GM21367 (cell line): ENCODE data around the gene SEMA3C.

Experiments used
- ATAC-seq: cut with Tn5 transposase; IDR thresholded peaks from one replicate; pipeline ENCODE4 v1.9.1; 2021; ENCODE audit not compliant: unreplicated experiment

SEMA3C gene

DNA sequence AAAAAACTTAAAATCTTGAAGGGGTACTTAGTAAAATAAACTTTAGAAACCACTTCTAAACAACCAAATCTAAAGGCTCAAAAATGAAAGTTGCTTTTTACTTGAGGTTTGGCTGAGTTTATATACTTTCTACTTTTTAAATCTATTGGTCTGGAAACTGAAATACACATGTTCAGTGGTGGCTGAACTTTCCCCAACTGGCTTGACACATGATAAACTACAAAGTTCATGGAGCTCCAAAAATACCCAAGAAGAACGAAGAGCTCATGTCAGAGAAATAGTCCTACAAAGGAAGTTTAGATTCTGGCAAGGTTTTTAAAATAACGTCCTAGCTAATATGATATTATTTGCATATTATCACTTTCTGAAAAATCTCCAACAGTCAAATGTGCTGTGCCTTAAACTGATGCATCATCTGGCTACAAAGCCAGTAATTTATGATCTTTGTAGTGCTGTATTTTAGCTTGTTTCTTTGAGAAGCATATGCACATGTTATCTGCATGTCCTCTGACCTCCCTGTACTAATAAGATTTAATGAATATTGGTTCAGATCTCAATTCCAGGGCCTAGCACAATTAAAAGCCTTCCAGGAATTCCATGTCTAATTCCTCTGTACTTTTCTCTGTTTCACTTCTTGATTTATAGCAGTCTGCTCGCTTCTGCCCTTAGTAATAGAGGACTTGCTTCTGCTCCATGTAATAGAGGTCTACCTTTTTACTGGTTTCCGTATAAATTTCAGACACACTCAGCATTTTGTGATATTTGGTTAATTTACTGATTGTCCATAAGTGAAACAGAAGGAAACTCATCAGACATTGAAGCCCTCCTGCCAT lies 28.2 kb downstream of the SEMA3C start:
- no peak for ATAC-seq

DNA sequence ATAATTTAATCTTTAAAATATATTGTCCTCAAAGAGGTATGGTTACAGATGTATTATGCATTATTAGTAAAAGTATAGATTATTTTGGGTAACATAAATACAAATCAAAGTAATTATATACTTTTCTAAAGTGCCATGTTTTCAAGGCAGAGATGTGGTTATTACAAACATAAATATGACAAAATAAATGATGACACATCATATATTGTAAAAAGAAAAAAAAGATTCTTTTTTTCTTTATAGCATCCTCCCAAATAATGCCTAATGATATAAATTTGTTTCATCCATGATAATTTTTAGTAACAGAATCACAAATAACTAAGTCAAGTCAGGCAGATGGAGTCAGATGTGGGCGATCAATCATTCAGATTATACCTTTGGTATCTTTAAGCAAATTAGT lies 29.3 kb downstream of the SEMA3C start:
- no peak for ATAC-seq

DNA sequence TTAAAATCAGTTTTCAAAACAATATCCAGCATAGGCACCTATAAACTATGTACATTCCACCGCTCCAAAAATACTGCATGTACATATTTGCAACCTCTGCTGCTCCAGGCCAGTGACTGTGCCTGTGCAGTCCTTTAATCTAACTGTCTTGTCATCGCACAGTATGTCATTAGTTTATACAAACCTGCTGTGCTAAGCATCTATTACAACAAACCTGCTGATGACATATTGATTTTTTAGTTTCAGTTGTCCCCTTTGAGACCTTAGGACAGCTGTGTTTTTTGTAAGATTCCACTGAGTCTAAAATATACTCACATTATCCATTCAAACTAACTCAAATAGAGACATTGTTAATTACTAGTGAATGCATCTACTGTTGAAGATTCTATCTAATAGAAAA lies 33.1 kb downstream of the SEMA3C start:
- ATAC-seq: no peak

DNA sequence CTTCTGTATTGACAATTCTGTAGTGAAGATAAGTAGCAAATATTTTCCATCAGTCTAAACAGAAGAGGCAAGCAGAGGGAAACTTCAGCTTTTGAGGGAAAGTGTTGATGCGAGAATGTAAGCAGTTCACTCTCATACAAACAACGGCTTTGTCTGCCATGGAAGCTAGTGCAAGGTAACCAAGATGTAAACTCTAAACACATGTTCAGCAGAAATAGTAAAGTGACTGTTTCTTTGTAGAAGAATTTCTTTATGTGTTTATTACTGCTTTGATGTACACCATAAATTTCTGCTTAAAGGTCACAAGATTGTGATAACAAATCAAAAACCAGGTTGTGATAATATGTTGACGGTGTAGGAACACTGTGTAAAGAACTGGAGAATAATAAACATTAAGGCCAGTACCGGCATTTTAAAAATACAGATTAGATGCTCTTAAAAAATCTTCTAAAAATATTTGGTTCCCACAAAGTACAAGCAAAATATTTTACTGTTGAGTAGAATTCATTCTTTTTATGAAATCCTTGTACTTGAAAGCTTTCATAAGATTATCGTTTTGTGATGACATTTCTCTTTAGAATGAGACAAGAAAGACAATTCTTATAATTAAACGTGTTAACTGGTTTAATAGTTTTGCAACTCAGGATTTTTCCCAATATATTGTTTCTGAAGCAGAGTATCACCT lies 34.2 kb downstream of the SEMA3C start:
- no peak for ATAC-seq

DNA sequence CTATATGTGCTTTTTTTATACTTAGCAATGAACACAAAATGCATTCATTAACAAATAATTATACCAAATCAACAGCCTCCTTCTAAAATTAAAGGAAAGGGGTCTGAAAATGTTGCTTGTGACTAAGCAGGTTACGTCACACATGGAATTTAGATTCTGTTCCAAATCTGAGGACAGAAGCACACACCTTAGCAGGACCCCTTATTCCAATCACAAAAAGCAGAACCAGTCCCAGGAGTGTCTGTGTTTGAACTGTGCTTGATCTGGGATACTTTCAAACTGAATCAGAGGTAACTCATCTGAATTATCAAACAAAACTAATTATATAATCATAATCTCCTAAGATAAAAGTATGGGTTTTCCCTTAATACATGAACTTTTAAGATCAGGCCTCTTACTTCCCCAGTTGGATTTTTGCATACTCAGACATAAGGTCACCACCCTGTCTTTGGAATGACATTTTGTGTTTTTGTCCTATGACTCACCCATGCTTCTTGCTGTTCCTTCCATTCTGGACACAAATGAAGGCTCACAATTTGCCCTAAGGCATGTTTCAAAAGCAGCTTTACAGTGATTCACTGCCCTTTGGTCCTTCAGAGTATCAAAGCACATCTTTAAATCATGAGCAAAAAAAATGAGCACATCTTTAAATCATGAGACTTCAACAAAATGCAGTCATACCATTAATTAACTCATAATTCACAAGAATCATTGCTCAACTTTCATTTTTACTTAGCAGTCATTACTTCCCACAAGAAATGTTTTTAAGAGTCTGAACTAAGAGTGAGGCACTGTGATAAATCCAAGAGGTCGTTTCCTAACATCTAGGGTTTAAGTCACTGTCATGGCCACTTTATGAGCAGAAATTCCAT lies 35.5 kb downstream of the SEMA3C start:
- no peak for ATAC-seq

DNA sequence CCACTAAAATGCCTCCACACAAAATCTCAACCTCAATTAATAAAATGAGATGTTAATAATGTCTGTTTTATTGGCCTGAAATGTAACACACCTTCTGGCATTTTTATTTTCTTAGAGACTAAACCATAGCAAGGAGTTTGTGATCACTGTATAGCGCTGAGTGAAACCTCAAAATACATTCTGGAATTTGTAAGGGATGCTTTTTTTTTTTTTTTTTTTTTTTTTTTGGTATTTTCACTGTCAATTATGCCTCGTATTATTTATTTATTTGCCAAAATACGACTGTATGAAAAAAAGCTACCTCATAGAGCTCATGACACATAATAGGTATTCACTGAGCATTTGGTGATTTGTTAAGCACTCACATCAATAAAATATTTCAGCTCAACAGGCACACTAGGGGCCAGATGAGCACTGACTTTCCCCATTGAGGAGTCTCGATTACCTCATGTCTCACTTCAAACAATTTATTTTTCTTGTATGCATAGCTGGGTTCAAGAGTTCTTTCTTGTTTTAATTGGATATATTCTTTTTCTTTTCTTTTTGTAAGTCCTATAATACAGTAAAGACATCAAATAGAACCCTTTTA lies 36.5 kb downstream of the SEMA3C start:
- no peak for ATAC-seq

DNA sequence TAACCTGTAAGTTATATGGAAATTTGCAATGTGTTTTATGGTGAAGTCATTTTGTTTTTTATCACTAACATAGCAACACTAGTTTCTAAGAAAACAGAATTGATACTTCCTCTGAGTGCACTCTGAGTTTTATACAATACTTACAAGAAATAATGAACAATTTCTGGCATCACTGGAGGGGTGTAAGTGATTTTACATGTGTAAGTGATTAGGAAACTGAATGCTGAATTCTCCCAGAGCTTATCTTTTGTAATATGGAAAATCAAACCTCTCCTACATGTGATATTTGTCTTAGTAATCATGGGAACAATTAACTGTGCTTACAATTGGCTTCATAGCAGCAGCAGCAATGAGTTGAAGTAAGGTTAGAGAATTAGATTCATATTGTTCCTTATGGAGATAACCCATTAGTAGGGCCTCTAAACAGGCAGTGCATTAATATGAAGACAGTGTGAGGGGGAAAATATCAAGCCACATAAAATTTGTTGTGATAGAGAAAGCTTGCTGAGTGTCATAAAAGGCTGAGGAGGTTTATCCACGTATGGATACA lies 37.4 kb downstream of the SEMA3C start:
- no peak for ATAC-seq

DNA sequence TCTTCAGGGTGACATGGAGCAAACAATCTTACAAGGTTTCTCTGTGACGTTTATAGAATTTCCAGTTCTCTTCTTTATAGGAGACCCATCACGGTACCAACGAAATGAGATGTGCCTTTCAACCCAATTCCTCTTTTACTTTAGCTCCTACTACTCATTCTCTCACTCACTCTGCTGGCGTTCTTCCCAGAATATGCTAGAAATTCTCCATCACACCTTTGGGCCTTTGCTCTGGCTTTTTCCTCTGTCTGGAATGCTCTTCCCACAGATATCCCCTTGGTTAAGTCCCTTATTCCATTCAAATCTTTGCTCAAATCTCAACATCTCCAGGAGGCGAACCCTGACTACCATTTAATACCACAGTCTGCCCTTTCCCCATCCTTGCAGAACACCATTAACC lies 39.0 kb downstream of the SEMA3C start:
- no peak for ATAC-seq

DNA sequence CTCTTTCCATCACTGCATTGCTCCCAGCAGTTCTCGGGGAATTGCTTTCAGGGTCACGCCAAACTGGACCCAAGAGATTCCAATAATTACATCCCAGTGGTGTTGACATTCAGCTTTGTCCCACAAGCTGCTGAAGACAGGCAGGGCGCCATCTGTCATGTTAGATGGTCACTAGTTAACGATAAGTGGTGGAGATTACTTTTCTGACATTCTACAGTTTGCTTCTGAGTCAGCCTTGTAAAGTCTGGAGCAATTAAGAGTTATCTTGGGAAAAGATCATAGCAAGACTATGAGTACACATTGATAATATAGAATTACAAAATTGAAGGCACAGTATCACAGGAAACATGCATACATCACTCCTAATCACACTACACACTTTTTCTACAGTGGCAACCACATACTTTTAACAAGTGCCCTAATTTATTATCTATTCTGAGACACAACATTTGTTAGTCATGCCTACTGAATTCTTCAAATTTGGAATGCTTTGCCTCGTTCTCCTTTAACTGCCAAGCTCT lies 41.9 kb downstream of the SEMA3C start:
- no peak for ATAC-seq

DNA sequence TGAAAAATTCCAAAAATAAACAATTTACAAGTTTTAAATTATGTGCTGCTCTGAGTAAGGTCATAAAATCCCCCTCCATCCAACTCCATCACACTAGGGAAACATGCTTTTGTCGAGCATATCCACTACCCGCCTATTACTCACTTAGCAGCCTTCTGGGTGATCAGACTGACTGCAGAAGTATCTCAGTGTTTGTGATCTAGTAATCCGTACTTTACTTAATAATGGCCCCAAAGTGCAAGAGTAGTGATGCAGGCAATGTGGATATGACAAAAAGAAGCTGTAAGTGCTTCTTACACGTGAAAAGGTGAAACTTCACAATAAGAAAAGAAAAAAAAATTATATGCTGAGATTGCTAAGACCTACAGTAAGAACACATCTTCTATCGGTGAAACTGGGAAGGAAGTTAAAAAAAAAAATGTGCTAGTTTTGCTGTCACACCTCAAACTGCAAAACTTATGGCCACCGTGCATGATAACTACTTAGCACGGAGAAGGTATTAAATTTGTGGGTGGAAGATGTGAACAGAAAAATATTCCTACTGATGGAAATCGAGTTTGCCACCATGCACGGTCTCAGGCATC lies 43.2 kb downstream of the SEMA3C start:
- no peak for ATAC-seq

DNA sequence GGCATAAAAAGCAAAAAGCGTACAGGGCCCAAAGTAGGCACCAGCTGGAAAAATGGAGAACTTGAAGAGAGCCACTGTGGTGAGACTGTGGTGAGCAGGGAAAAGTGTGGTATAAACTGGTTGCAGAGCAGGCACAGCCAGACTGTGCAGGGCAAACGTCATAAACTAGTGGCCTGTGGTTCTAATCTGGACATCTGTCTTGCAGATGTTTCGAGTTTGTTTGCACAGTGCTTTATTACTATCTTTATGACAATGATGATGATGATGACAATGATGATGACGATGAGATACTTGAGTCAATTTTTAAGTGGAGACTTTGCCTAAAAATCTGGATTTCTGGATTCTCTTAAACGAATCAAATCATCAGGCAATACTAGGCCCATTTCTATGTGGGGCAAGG lies 45.7 kb downstream of the SEMA3C start:
- ATAC-seq: no peak

DNA sequence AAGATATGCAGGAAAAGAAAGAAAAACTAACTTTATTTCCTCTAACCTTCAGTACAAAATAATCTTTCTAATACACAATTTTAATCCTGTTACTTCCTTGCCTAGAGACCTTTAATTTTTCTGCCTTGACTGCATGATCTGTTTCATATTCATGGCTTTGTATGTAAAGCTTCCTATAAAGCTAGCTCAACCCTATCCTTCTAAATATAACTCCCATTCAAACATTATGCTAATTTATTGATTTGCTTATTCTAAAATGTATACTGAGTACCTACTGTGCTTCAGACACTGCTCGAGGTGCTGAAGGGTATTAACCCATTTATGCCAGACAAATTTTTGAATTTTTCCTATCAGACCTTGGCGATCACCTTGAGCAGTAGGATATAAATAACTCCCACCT lies 47.6 kb downstream of the SEMA3C start:
- no peak for ATAC-seq

DNA sequence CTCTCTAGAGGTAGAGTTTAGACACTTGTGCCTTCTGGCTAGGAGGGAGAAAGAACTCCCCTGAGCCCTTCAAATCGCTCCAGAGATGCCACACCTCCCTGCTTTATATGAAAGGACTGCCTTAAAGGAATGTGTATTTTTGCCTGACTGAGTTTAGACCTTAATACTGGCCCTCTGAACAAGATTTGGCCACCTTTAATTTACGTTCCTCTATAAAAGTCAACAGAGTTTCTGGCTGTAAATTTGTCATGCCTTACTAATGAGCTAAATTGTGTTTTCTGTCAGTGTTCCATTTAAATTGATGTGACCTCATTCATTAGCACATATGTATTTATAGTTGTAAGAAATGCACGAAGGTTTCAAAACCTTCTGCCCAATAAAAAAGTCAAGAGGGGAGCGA lies 48.0 kb downstream of the SEMA3C start:
- ATAC-seq: no peak

DNA sequence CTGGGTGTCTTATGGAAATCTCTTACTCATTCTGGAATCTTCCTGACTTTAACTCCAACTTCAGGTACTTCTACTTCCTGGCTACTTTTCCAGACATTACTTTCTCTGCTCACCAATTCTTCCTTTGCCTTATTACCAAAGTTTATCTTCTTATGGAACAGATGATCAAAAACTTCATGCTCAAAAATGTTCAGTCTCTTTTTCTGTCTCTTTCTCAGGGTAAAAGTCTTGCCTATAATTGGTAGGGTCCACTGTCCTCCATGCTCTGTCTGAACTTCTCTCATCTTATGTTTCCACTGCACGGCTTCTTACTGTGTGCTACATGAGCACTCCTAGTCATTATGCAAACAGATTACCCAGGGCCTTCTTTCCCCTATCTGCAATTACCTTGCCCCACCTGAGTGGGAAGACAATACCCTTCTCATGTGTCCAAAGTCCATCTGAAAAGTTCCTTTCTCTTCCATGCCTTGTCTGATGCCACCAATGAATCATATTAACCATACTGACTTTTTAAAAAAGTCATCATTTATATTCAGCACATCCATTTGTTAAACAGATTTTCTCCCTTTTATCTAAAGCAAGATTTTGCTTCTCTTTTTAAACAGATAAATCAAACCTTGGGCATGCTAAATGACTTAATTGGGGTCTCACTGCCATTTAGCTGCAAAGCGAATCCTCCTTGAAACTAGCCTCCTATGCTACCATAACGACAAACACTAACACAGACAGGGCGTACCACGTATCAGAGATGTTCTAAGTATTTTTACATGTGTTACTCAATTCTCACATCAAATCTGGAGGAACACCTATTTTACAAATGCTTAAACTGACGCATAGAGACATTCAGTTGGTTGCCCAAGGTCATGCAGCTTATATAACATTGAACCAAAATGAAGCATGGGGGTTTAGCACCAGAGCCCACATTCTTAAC lies 48.8 kb downstream of the SEMA3C start:
- no peak for ATAC-seq

DNA sequence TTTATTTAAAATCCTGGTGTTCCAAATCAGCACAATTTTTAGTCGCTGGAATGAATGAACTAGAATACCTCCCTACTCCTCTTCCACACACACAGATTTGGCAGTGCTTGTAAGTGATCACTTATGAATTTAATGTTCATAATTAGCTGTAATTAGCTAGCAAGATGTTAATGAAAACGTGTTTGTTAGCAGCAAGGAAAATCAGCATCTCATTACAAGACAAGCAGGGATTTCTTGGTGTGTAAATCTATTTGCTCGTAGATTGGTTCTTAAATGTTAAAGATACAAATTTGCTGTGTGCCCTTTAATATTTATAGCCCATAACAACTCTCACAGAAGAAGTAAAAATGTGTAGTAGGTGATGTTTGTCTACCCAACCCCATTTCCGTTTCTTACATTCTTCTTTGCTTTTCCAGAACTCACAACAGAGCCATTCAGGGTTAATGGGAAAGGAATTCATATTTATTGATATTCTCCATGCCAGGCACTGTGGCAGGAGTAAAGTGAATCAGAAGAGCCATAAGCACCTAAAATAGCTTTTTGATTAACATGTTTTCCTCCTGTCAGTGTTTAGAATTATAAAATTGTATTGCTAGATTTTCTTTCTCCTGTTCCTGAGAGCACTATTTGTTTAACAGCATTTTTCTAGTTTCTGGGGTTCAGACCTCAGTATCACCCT lies 49.6 kb downstream of the SEMA3C start:
- no peak for ATAC-seq

DNA sequence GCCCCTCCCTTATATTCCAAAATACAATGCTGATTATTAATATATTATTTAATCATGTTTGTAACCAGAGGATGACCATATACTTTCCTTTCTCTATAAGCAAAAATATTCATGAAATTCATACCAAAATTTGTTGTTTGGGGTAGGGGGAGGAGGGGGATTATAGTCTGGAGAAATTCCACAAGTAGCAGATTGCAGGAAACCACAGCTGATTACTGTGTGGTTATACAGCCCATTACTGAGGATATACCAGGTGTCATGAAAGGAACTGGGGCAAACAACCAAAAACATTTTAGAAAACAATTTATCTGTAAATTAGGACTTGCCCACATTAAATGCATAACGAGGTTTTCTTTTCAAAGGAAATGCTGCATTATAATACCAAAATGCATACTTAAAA lies 50.3 kb downstream of the SEMA3C start:
- ATAC-seq: no peak

DNA sequence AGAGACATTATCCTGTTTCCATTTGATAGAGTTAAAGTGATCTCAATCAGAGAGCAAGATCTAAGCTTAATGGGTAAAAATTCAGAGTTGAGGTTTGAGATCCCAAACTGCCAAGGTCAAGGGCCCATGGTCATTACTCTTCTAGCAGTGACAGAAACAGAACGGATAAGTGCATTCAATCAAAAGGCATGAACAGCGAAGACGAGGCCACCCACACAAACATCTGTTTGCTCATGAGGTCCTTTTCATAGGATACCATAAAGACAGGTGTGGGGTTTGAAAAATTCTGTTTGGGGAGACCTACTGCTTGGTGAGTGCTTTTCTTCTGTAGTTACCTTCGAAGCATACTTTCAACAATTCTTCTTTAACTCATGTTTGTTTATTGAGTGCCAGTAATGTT lies 58.3 kb downstream of the SEMA3C start:
- no peak for ATAC-seq

DNA sequence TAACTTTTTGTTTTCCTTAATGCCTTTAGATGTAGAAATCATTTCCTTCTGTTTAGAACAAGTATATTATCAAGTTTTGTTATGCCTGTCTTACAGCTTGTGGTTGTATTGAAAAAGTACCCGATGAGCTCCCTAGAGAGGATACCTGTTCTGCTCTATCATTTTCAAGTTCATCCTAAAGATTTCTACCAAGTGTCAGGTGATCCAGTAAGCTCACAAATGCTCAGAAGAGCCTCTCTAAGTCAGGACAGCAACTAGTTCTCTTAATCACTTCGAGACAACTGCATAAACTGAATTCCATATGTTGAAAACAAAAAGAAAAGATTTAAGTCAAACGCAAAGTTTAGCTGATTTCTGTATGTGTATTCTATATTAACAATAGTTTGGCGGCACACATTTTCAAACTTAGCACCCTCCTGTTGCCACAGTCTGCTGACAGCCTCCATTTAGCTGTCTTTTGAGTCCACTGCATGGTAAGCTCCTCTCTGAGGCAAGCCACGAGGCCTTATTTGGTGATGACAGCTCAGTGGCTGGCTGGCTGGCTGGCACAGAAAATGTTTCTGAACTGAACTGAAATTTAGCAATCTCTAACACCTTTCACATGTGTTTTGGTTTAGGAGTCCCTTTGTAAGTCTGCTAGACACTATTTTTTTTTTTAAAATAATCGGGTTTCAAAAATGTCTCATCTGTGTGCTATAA lies 59.4 kb downstream of the SEMA3C start:
- no peak for ATAC-seq
